GM21390 (cell line): ENCODE measurements around the gene ATP5PD.

Source experiments
- ATAC-seq: cut with Tn5 transposase; IDR thresholded peaks from one replicate; pipeline ENCODE4 v1.9.1; 2021; ENCODE audit not compliant: unreplicated experiment

The ATP5PD gene

DNA sequence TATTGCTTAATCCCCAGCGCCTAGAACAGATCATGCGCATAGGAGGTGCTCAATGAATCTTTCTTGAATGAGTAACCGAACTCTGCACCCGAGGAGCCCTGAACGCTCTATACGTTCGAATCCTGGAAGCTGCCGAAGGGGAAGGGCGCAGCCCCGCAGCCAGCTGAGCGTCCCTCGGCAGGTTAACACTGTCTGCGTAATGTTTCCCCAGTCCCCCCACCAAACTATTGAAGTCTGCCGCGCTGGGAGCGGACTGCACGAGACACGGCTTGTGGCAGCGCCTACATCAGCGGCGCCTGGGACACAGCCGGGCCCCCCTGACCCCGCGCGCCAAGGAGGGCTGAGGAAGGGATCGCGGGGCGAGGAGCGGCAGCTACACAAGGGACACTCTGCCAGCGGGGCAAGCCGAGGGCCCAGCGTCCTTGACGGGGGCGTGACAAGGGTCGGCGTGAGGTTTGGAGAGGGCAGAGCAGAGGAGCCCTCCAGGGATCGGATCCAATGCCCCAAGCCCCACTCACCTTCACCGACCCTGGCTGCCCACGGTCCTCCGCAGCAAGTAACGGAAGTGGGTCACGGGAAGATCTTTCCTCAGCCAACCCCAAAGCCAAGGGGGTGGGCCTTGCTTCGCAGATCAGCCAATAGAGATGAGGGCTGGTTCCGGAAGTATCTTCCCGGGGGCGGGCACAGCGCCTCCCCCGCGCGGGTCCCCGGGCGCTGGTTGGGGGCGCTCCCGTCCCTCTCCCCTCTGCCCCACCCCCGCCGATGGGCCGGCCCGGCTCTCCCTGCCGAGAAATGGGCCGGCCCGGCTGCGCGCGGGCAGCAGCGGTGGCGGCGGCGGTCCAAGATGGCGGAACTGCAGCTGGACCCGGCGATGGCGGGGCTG is at the start of gene ATP5PD, which contains the start of gene KCTD2:
TSS of gene ATP5PD (minus strand) at position 563 of the 883 bp plus-strand sequence. CDS start 4,319 bp downstream, outside the sequence.
TSS of gene KCTD2 (plus strand) at position 819 of the 883 bp plus-strand sequence. CDS start at position 845, 26 bp downstream.
- peak; percentile 95 for ATAC-seq

DNA sequence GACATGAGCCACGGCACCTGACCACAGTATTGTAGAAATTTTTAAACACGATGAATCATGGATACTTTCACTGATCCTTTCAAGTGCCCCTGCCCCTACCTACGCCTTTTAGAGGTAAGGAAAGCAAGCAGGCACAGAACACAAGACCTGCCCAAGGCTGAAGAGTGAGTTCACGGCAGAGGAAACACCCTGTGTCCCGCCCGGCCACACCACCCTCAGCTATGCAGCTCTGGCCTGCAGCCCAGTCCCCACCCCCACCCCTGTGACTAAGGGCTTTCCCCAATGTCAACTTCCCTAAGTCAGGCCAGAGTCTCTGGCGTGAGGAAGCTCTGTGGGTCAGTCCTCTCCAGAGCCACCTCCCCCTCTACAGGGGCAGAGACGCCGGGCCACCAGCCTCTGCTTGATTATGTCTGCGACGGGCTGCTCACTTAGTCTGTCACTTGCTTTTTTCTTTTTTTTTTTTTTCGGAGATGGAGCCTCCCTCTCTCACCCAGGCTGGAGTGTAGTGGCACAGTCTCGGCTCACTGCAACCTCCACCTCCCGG is 49.4 kb upstream of the ATP5PD start:
- no peak for ATAC-seq

DNA sequence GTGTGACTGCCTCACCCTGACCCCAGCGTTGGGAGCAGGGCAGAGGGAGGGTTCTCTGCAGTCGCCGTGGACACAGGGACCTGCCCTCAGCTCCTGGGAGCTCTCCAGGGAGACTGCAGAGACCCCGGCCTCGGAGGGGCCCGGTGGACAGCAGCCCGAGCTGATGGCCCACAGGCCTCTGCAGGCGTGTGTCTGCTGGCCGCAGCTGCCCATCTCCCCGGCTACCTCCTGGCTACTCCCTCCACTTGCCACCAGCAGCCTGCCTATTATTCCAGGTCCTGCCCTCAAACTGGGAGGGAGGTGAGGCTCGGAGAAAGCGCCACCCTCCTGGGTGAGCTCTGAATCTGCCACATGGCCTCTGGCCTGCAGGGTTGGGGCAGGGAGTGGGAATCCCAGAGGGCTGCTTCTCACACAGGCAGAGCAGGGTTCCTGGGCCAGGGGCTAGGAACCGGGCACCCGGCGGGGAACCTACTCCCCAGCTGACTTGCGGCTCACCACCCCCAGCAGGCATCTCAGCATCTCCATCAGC is 48.2 kb upstream of the ATP5PD start:
- no peak for ATAC-seq

DNA sequence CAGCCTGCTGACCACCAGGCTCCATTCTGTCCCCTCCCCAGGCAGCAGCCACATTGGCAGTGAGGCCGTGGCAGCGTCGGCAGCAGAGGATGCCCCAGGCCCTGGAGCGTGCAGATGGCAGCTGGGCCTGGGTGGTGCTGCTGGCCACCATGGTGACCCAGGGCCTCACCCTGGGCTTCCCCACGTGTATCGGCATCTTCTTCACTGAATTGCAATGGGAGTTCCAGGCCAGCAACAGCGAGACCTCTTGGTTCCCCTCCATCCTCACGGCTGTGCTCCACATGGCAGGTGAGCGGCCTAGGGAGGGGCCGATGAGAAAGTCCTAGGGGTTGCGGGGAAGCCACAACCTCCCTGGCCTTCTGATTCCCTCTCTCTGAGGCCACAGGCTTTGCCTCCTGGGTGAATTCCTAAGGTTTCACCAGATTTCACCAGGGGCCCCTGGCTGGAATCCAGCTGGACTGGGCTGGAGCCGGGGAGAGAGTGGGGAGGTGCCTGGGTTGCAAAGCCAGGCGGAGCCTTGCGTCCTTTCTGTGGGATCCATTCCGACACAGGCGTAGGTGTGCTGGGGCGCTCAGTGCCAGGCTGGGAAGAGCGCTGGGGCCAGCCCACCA is 46.9 kb upstream of the ATP5PD start:
- no peak for ATAC-seq

DNA sequence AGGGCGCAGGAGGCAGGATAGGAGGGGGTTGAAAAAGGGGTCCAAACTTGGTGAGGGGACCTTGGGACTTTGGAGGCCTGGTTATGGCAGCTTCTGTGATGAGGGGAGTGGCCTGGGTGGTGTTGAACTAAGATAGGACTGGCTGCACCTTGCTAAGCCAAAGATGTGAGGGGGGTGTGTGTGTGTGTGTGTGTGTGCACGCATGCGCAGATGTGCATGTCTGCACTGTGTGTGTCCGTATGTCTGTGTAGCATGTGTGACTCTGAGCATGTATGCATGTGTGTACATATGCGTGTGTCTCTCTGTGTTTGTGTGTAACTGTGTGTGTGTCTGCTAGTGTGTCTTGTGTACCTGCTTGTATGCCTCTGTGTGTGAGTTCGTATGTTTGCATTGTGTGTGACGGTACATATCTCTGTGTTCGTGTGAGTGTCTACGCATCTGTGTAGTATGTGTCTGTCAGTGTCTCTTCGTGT is 45.1 kb upstream of the ATP5PD start:
- no peak for ATAC-seq

DNA sequence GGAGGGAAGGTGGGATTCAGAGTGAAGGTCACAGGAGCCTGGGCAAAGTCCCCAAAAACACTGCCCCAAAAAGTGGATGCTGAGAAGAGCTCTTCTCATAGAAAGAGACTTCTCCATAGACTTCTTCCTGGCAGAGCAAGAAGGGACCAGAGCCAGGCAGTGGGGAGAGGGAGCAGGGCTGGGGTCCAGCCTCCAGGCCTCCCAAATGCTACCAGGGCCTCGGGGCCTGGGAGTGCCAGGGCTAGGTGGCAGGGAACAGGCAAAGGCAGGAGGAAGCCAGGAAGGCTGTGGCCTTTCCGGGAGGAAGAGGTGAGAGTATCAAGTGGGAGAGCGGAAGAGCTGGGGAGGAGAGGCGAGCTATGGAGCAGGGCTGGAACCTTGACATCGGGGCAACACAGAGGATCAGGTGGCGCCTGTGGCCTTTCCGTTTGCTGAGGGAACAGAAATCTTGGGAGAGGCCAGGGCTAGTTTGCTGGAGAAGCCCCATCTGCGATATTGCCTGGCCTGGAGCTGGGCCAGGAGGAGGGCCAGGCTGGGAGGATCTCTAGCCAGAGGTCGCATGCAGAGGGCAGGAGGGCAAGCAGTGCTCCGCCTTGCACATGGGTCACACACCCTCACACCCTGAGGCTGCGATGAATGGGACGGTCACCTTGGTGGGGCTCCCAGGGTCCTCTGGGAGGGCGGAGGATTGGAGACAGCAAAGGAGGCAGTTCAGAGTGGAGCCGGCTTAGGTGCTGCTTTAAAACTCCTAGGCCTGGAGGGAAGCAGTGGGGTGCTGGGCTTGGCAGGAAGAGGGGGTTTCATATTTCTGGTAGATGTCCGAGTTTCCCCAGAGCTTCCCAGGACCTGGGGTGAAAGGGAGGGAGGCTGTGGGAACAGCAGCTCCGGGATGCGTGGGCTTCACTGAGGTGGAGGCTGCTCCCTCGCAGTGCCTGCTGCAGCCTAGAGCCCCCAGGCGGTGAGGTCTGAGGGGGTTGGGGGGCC is 44.4 kb upstream of the ATP5PD start:
- ATAC-seq = no peak

DNA sequence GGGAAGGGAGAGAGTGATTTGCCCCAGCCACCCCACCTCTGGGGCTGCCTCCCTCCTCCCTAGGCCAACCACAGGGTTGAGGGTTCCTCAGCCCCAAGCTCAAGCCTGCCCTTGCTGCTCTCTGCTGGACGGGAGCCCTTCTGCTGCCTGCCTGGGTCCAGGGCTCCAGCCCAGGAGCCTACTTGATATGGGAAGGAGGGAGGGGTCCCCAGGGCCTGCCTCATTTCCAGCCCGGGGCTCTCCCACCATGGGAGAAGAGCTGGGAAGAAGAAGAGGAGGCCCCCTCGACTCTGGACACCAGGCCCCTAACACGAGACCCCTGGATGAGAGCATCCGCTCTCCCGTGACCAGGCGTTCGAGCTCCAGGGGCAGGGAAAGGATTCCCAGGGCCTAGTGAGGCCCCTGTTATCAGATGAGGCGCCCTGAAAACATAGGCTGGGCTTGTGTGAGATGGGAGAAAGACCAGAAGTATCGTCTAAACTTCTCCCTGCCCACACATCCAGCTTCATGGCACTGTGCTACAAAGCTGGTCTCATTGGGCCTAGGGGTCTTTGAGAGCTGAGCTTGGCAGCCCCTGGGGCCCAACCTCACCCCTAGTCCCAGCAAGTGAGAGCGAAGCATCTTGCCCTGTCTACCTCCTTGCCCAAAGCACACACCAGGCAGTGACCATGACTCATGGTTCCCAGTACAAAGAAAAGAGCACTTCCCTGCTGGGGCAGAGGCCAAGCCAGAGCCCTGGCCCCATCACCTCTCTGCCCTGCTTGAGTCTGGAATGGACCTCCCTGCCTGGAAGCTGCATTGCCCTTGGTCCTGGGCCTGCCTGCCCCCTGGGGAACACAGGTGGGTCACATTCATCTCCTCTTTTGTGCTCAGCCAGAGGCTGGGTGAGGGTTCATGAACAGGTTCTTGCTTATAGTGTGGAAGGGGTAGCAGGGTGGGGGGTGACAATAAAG is 42.0 kb upstream of the ATP5PD start:
- ATAC-seq = no peak

DNA sequence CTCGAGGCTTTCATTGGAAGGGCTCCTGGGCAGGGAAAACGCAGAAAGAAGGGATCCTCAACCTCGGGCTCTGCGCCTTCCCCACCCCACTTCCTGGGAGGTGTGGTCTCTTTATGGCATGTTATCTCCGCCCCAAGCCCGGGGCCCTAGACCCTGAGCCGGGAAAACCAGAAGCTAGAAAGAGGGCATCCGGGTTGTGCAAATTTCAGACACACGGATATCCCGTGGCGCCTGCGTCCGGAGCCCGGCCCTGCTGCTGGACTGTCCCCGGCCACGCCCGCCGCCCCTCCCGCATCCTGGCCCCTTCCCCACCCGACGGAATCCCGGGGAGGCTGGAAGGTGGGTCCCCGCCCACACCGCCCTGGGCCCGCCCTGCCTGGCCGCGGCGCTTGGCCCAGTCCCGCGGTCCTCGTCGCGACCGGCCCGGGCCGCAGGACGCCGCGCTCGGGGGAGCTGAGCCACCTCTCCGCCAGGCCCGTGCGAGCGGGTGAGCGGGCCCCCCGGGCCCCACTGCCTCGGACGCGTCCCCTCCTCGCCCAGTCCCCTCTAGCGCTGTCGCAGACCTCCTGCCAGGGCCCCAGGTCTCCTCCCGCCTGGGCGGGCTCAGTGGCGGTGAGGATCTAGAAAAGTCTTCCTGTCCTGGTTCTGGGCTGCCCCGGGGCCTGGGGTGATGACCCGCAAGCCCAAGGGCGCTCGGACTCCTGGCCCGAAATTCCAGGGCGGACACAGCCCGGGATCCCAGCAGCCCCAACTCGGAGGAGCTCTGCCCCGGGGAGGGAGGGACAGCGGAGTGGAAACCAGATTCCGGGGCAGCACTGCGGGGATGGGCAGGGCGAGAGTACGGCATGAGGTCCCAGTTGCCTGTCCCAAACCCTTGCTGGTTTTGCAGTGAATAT is 41.0 kb upstream of the ATP5PD start, which contains the start of gene SLC16A5:
TSS of gene SLC16A5 (plus strand) at position 397 of the 896 bp plus-strand sequence. CDS start 5,683 bp downstream, outside the sequence.
- no peak for ATAC-seq

DNA sequence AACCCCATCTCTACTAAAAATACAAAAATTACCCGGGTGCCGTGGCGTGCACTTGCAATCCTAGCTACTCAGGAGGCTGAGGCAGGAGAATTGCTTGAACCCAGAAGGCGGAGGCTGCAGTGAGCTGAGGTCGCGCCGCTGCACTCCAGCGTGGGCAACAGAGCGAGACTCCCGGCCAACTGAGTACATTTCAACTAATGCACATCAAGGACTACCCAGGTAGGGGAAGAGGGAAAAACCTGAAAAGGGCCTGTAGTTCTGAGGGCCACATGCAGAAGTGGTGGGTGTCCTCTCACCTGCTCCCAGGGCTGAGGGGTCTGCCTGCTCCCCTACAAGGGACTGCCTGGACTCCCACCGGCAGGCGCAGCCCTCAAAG is 40.4 kb upstream of the ATP5PD start:
- no peak for ATAC-seq

DNA sequence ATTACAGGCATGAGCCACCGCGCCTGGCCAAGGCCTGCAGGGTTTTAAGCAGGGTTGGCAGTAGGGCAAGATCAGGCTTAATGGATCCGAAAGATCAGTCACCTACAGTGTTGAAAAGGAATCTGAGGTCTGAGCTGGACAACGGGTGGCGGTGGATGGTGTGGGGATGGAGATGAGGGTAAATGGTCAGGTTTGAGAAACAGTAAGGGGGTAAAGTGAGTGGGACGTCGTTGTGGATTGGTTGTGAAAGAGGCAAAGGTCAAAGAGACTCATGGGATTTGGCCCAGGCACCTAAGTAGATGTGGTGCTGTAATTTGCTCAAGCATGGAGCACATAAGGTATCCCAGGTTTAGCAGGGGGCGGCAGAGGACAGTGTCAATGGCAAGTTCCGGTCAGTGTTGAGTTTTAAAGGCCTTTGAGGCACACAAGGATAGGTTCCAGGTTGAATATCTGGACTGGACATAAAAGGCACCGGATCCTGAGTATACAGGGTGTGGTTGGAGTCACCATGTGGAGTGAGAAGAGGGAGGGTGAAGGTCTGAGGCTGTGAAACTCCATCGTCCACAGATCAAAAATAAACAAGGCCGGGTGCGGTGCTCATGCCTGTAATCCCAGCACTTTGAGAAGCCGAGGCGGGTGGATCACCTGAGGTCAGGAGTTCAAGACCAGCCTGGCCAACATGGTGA is 39.9 kb upstream of the ATP5PD start:
- ATAC-seq = no peak

DNA sequence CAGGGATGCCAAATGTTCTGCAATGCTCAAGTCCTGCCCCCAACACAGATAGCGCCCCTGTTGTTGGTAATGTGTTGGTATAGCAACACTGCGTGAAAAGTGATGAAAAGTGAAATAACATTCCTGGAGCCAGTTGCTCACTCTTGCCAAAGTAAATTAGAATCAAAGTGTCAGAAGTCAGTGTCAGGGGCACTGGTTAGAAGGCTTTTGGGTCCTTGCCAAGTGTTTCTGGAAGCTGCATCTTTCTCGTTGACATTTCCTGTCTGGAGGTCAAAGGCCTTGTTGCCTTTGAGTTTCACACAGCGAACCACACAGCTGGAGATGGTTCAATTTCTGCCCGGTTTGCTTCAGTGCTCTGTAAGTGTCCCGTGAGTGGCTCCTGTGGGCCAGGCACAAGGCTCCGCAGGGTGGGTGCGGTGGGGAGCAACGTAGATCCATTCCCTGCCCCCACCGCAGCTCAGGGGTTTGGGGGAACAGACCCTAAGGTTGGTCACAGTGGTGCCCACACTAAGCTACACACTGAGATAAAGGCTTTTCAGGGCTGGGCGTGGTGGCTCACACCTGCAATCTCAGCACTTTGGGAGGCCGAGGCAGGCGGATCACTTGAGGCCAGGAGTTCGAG is 37.4 kb upstream of the ATP5PD start:
- ATAC-seq = no peak

DNA sequence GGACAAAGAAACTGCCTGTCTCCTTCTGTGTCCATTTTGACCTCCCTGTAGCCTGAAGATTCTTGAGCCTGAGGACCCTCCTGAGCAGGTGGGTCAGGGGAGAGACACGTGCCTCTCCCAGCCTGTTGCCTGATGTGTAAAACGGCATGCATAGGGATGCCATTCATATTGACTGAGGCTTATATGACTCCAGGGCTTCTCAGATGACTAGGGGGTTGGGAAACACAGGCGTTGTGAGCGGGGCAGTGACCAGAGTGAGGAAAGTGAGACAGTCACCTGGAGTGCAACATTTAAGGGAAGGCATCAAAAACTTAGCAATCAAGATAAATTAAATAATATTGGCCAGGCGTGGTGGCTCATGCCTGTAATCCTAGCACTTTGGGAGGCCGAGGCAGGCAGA is 35.9 kb upstream of the ATP5PD start:
- ATAC-seq = no peak

DNA sequence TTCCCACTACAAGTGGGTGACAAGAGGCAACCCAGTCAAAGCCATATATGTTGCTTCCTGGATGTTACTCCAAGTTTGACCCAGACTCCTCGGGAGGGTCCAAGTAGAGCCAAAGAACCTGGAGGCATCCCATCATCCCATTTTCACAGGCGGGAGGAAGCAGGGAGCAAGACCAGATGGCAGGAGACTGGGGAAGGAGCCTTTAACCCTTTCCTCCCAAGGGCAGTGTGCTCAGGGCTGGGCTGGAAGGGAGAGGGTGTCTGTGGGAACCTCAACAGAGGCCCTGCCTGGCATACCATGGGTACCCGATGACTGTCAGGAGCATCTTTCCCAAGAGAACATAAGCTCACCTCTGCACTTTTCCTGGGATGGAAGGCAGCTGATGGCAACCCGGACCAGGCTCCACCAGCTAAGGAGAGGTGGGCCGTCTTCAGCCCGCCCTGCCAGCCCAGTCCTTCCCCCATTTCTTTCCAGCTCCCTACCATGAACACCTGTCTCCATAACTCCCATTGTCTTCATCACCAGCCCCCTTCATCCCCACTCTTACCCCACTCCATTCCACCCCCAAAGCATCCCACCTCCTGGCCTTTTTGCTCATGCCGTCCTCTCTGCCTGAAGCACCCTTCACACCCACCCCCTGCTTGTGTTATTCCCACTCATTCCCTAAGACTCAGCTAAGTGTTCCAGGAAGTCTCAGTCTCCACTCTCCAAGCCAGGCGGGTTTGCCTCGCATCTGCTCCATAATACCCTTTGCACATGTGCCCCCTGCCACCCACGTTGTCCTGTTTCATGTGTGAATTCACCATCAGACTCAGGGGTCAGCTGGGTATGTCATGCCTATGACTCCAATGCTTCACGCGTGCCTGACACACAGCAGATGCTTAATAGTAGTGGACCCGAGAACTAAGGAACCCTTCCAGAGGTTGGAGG is 35.1 kb upstream of the ATP5PD start:
- no peak for ATAC-seq

DNA sequence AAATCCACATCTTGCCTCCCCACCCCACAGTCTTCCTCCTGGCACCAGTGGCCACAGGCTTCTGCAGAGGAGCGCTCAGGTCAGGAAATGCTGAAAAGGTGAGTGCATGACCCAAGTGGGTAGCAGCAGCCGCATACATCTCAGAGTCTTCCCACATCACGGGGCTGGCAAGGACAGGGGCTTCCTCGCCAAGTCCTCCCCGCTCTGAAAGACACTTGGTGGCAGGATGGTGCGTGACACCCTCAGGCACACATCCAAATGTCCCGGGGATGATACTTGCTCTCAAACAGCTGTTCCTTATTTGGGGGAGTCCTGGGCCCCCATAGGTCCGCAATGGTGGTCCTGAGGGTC is 32.2 kb upstream of the ATP5PD start:
- ATAC-seq = no peak

DNA sequence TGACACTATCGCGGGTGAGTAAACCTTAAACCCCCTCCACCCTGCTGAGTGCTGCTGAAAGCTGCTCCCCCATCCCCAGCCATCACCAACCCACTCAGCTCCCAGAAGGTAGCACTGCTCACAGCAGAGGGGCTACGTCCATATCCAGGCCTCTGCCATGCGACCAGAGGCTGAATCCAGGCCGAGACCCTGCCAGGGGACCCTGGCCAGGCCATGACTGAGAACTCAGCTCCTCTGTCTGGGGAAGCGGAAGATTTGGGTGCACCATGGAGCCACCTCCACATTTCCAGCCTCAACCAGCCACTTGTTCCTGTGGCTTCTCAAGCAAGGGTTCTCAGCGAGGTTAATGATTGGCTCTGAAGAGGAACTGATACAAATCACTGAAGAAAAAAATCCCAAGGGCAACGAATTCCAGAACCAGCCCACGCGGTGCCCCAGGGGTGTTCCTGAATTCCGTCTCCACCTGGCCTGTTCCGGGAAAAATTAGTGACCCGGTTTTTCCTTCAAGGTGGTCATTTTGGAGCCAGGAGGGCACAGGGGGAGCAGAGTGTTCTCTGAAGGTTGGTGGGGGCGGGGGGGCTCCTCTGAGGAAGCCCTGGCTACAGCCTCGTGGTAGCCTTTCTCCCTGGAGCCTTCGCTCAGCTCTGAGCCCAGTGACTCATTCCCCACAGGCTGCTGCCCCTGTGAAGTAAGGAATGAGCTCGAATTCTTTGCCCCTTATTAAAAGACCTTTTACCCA is 31.7 kb upstream of the ATP5PD start:
- no peak for ATAC-seq
